HUDEP-2 (cell line): ENCODE results near the gene MAGOHB.
"Not testable (repeated sequence)": the region's sequence is repeated elsewhere in the genome, so short reads cannot be mapped to it uniquely, and the experiment has no call there.

Experiments used
- DNase-seq, 76 experiments: peaks; one replicate each; lab custom pipeline; 2025; ENCODE audit not compliant: unreplicated experiment in 76 of 76; lab: John Stamatoyannopoulos, UW

Gene MAGOHB

GRCh38 chr12:10613349-10614055, at the start of gene MAGOHB:
Gene MAGOHB (minus strand): TSS chr12:10613609. CDS start chr12:10613532, 77 bp downstream.
- peak; percentile 4 to 95 (median 88) for DNase-seq

- DNase-seq, result no peak
These were observed 47.9 kb upstream of the MAGOHB start for GRCh38 chr12:10661338-10661737.

GRCh38 chr12:10654003-10654402, 40.6 kb upstream of the MAGOHB start:
- DNase-seq, result no peak

- DNase-seq, result no peak
These were observed 38.8 kb upstream of the MAGOHB start for GRCh38 chr12:10652192-10652591.

GRCh38 chr12:10646576-10646975, 33.2 kb upstream of the MAGOHB start:
- DNase-seq, result not testable (repeated sequence)

- no peak for DNase-seq
These were observed 32.5 kb upstream of the MAGOHB start for GRCh38 chr12:10645910-10646309.

GRCh38 chr12:10641735-10642500, 28.5 kb upstream of the MAGOHB start:
- DNase-seq, result no peak

GRCh38 chr12:10638728-10639127, 25.3 kb upstream of the MAGOHB start:
- DNase-seq, result no peak

GRCh38 chr12:10636611-10637010, 23.2 kb upstream of the MAGOHB start:
- DNase-seq, result no peak

- DNase-seq, result no peak
These were observed 22.7 kb upstream of the MAGOHB start for GRCh38 chr12:10636124-10636523.

- DNase-seq, result no peak
These were observed 21.9 kb upstream of the MAGOHB start for GRCh38 chr12:10635306-10635705.

GRCh38 chr12:10634427-10634826, 21.0 kb upstream of the MAGOHB start:
- DNase-seq, result no peak

- no peak for DNase-seq
These were observed 20.1 kb upstream of the MAGOHB start for GRCh38 chr12:10633541-10633940.

GRCh38 chr12:10632226-10632625, 18.8 kb upstream of the MAGOHB start:
- no peak for DNase-seq

- peak in 1 of 76 experiments; percentile 4 for DNase-seq
These were observed 11.2 kb upstream of the MAGOHB start for GRCh38 chr12:10624605-10625004.

GRCh38 chr12:10623131-10623530, 9.7 kb upstream of the MAGOHB start:
- DNase-seq, result no peak

- no peak for DNase-seq
These were observed 7.9 kb upstream of the MAGOHB start for GRCh38 chr12:10621278-10621677.

GRCh38 chr12:10620078-10620779, 6.8 kb upstream of the MAGOHB start:
- DNase-seq, result no peak

- no peak for DNase-seq
These were observed 5.1 kb upstream of the MAGOHB start for GRCh38 chr12:10618338-10618987.

- DNase-seq, result peak in 1 of 76 experiments; percentile 2
These were observed 4.5 kb upstream of the MAGOHB start for GRCh38 chr12:10617863-10618262.

GRCh38 chr12:10615532-10615931, 2.1 kb upstream of the MAGOHB start:
- no peak for DNase-seq
